MM.1S (cell line): ENCODE measurements around the gene TMEM176B.

Experiments
- DNase-seq: peaks from one replicate; pipeline ENCODE4 v3.0.0-alpha.2; 2015
- H2AFZ ChIP-seq: fragments of 300-600 bp; sonication (generic); 2 replicates; pipeline ENCODE4 v1.6.0; 2016; ENCODE audit warnings: antibody characterized with exemption, low read length
- H3F3A ChIP-seq: fragments of 300-600 bp; sonication (generic); 2 replicates; pipeline ENCODE4 v1.6.1; 2016; ENCODE audit warnings: mild to moderate bottlenecking, antibody characterized with exemption, low read length, moderate library complexity, mixed read lengths; ENCODE audit not compliant: insufficient read depth
- H3K27ac ChIP-seq: fragments of 300-600 bp; sonication (generic); 2 replicates; pipeline ENCODE4 v1.5.1; 2016; ENCODE audit warnings: mild to moderate bottlenecking, low read length
- H3K27me3 ChIP-seq: fragments of 300-600 bp; sonication (generic); replicated peaks from 2 replicates; pipeline ENCODE4 v1.6.0; 2016; ENCODE audit warnings: low read length; ENCODE audit not compliant: insufficient read depth
- H3K36me3 ChIP-seq: fragments of 300-600 bp; sonication (generic); replicated peaks from 2 replicates; pipeline ENCODE4 v1.6.1; 2016; ENCODE audit warnings: mild to moderate bottlenecking, low read length, mixed read lengths; ENCODE audit not compliant: insufficient read depth
- H3K4me1 ChIP-seq: fragments of 300-600 bp; sonication (generic); 2 replicates; pipeline ENCODE4 v1.6.1; 2016; ENCODE audit warnings: low read length, mixed read lengths
- H3K4me2 ChIP-seq: fragments of 300-600 bp; sonication (generic); 2 replicates; pipeline ENCODE4 v1.6.0; 2016; ENCODE audit warnings: low read depth, low read length
- H3K4me3 ChIP-seq: fragments of 300-600 bp; sonication (generic); 2 replicates; pipeline ENCODE4 v1.5.1; 2016; ENCODE audit warnings: low read length, mixed read lengths
- H3K79me2 ChIP-seq: fragments of 300-600 bp; sonication (generic); 2 replicates; pipeline ENCODE4 v1.6.1; 2016; ENCODE audit warnings: mixed run types, low read length, mixed read lengths
- H3K9ac ChIP-seq: fragments of 300-600 bp; sonication (generic); 2 replicates; pipeline ENCODE4 v1.6.1; 2016; ENCODE audit warnings: low read length, mixed read lengths
- H3K9me2 ChIP-seq: fragments of 300-600 bp; sonication (generic); replicated peaks from 2 replicates; pipeline ENCODE4 v1.6.1; 2016; ENCODE audit warnings: mild to moderate bottlenecking, low read length, mixed read lengths; ENCODE audit not compliant: insufficient read depth
- H3K9me3 ChIP-seq: fragments of 300-600 bp; sonication (generic); replicated peaks from 2 replicates; pipeline ENCODE4 v1.6.1; 2016; ENCODE audit warnings: mild to moderate bottlenecking, low read length, mixed read lengths; ENCODE audit not compliant: insufficient read depth
- H4K20me1 ChIP-seq: fragments of 300-600 bp; sonication (generic); 2 replicates; pipeline ENCODE4 v1.6.1; 2016; ENCODE audit warnings: mild to moderate bottlenecking, low read length, moderate library complexity, mixed read lengths; ENCODE audit not compliant: insufficient read depth
- CTCF ChIP-seq: fragments of 300-600 bp; sonication (generic); IDR thresholded peaks from 2 replicates; pipeline ENCODE4 v1.5.1; 2016; ENCODE audit warnings: antibody characterized with exemption, low read length, mixed read lengths
- EZH2 ChIP-seq: fragments of 300-600 bp; sonication (generic); optimal IDR thresholded peaks from 2 replicates; pipeline ENCODE3; 2017; ENCODE audit warnings: low read depth, mild to moderate bottlenecking, antibody characterized with exemption, low read length, mixed read lengths
- EZH2phosphoT487 ChIP-seq: fragments of 300-600 bp; sonication (generic); IDR thresholded peaks from 2 replicates; pipeline ENCODE4 v1.6.1; 2018; ENCODE audit warnings: antibody characterized with exemption, low read length

The TMEM176B gene

GRCh38 chr7:150751702-150752101 is 48.5 kb downstream of the TMEM176B start:
- Histone ChIP-seq H3K4me3 (no peak overlapping the region), H3K27me3 (no peaks in the 10 kb centered on the region)
- no peak for DNase-seq

GRCh38 chr7:150748376-150748775 is 51.8 kb downstream of the TMEM176B start:
- Histone ChIP-seq H3K79me2 (no peaks in the 10 kb centered on the region), H3K4me2 (no peak overlapping the region), H3K36me3 (no peaks in the 10 kb centered on the region), H2AFZ (no peak overlapping the region), H3K9me2 (no peaks in the 10 kb centered on the region), H3K27ac (no peak overlapping the region), H3K27me3 (no peaks in the 10 kb centered on the region), H3K9me3 (no peaks in the 10 kb centered on the region), H3K9ac (no peak overlapping the region), H3F3A (no peaks in the 10 kb centered on the region), H4K20me1 (no peaks in the 10 kb centered on the region), H3K4me1 (no peaks in the 10 kb centered on the region), H3K4me3 (no peak overlapping the region)
- DNase-seq: no peak
- TF ChIP-seq CTCF: no peak
- no peak for TF ChIP-seq EZH2phosphoT487
- no peak for TF ChIP-seq EZH2

More at GRCh38 chr7:150751702-150752101, 48.5 kb downstream of the TMEM176B start:
- H3K79me2 ChIP-seq: no peaks in the 10 kb centered on the region
- H3K4me1 ChIP-seq: no peaks in the 10 kb centered on the region
- no peaks in the 10 kb centered on the region for H3K9me2 ChIP-seq
- H2AFZ ChIP-seq: no peak overlapping the region
- H3K9me3 ChIP-seq: no peaks in the 10 kb centered on the region
- H4K20me1 ChIP-seq: no peaks in the 10 kb centered on the region
- TF ChIP-seq CTCF: no peak
- no peak for TF ChIP-seq EZH2
- TF ChIP-seq EZH2phosphoT487: no peak
- H3K27ac ChIP-seq: no peak overlapping the region
- no peaks in the 10 kb centered on the region for H3K36me3 ChIP-seq
- H3F3A ChIP-seq: no peaks in the 10 kb centered on the region
- H3K4me2 ChIP-seq: no peak overlapping the region
- no peak overlapping the region for H3K9ac ChIP-seq

GRCh38 chr7:150746921-150747320 is 53.2 kb downstream of the TMEM176B start:
- no peaks in the 10 kb centered on the region for H3K79me2 ChIP-seq
- H3F3A ChIP-seq: no peaks in the 10 kb centered on the region
- no peaks in the 10 kb centered on the region for H3K4me1 ChIP-seq
- H3K36me3 ChIP-seq: no peaks in the 10 kb centered on the region
- H3K4me2 ChIP-seq: no peak overlapping the region
- no peak for DNase-seq
- H2AFZ ChIP-seq: no peak overlapping the region
- H4K20me1 ChIP-seq: no peaks in the 10 kb centered on the region
- H3K4me3 ChIP-seq: no peak overlapping the region
- H3K9ac ChIP-seq: no peak overlapping the region
- no peak overlapping the region for H3K27ac ChIP-seq
- no peak for TF ChIP-seq EZH2
- TF ChIP-seq CTCF: no peak
- TF ChIP-seq EZH2phosphoT487: no peak
- no peaks in the 10 kb centered on the region for H3K27me3 ChIP-seq
- no peaks in the 10 kb centered on the region for H3K9me2 ChIP-seq
- no peaks in the 10 kb centered on the region for H3K9me3 ChIP-seq

DNA sequence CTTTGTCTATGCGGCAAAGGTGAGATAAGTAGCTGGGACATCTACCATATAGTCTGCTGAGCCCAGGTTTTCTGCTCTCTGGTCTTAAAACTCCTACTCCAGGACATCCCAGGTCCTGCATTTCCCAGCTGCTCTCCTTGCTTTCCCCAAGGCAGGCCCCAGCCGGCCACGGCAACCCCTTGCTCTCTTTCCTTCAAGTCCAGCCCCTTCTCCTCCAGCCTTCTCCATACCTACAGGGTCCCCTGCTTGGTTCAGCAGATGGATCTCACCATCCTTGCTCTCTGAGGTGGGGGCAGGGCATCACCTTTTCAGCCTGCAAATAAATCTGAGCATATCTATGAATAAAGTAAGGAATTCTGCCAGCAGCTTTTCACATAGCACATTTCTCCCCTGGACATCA is 54.3 kb downstream of the TMEM176B start:
- H3K9me3 ChIP-seq: no peaks in the 10 kb centered on the region
- H3K4me1 ChIP-seq: no peaks in the 10 kb centered on the region
- no peaks in the 10 kb centered on the region for H4K20me1 ChIP-seq
- no peaks in the 10 kb centered on the region for H3K27me3 ChIP-seq
- no peaks in the 10 kb centered on the region for H3K79me2 ChIP-seq
- H3K27ac ChIP-seq: no peak overlapping the region
- TF ChIP-seq CTCF (no peak), EZH2phosphoT487 (no peak), EZH2 (no peak)
- no peak for DNase-seq
- H3F3A ChIP-seq: no peaks in the 10 kb centered on the region
- H3K4me3 ChIP-seq: no peak overlapping the region
- no peak overlapping the region for H3K9ac ChIP-seq
- H3K36me3 ChIP-seq: no peaks in the 10 kb centered on the region
- H3K9me2 ChIP-seq: no peaks in the 10 kb centered on the region
- H2AFZ ChIP-seq: no peak overlapping the region
- H3K4me2 ChIP-seq: no peak overlapping the region
